Measurements from ENCODE around the gene APEH. TPM values are rescaled to one million over a fixed set of nuclear protein-coding genes. Genes with fewer than 3 reads are reported as not detected.

Gene APEH
- total RNA-seq, 1 experiment from 2014 or later, result 273 TPM

- Mint-ChIP-seq H3K4me3 (no peak overlapping the region), H3K27ac (no peak overlapping the region), H3K9me3 (no peaks in the 10 kb centered on the region), H3K27me3 (ENCODE audit: low read depth) (no peaks in the 10 kb centered on the region), H3K4me1 (no peaks in the 10 kb centered on the region), H3K36me3 (no peaks in the 10 kb centered on the region)
- ChIA-PET POLR2A (no interaction called here), CTCF (interaction anchor here (0.6 to 2.2 kb wide), 3 partner anchors 90 to 113 kb away, joined by 4 to 8 read pairs (median 6); no protein-coding TSS in a partner anchor)
- DNase-seq (ENCODE audit: low spot score) (no peak), ATAC-seq (no peak)
- no peak for TF ChIP-seq PRRX2 (CRISPR knock-in tag; IDR thresholded peaks at IDR 0.05)
- TF ChIP-seq NFATC4 (CRISPR knock-in tag; IDR thresholded peaks at IDR 0.05), result no peak
- TF ChIP-seq E2F5 (CRISPR knock-in tag; IDR thresholded peaks at IDR 0.05), result no peak
- no peak for TF ChIP-seq ZNF121 (CRISPR knock-in tag; IDR thresholded peaks at IDR 0.05)
- TF ChIP-seq E2F1 (CRISPR knock-in tag; IDR thresholded peaks at IDR 0.05), result no peak
- TF ChIP-seq ZNF263 (CRISPR knock-in tag; IDR thresholded peaks at IDR 0.05; ENCODE audit: low read depth), result no peak
- TF ChIP-seq MLX (CRISPR knock-in tag; IDR thresholded peaks at IDR 0.05), result no peak
- no peak for TF ChIP-seq JAZF1 (CRISPR knock-in tag; IDR thresholded peaks at IDR 0.05)
- no peak for TF ChIP-seq TEAD1 (CRISPR knock-in tag; IDR thresholded peaks at IDR 0.05)
These were observed 21.2 kb upstream of the APEH start for GRCh38 chr3:49652903-49653415.

- Mint-ChIP-seq H3K4me1 (no peaks in the 10 kb centered on the region), H3K27ac (peak overlapping the region; percentile 49; the same call in 1 of the 2 replicates), H3K4me3 (no peak overlapping the region), H3K36me3 (no peaks in the 10 kb centered on the region), H3K27me3 (ENCODE audit: low read depth) (no peaks in the 10 kb centered on the region), H3K9me3 (no peaks in the 10 kb centered on the region)
- POLR2A ChIA-PET, result no interaction called here
- ATAC-seq (no peak), DNase-seq (ENCODE audit: low spot score) (no peak)
- CTCF ChIA-PET, result interaction anchor here (1.5 to 2.2 kb wide), 2 partner anchors 91 to 114 kb away, joined by 4 to 8 read pairs; no protein-coding TSS in a partner anchor
- TF ChIP-seq ARID4B (CRISPR knock-in tag; IDR thresholded peaks at IDR 0.05; ENCODE audit: borderline replicate concordance) (no peak), TEAD4 (CRISPR knock-in tag; IDR thresholded peaks at IDR 0.05) (no peak), MXD4 (CRISPR knock-in tag; IDR thresholded peaks at IDR 0.05; ENCODE audit: borderline replicate concordance) (no peak), SP1 (CRISPR knock-in tag; conservative IDR thresholded peaks at IDR 0.05) (no peak), RORB (CRISPR knock-in tag; IDR thresholded peaks at IDR 0.05) (no peak), CTCF (IDR thresholded peaks at IDR 0.05) (no peak), USF2 (CRISPR knock-in tag; IDR thresholded peaks at IDR 0.05) (no peak), HMGXB4 (CRISPR knock-in tag; IDR thresholded peaks at IDR 0.05) (no peak), ETV6 (CRISPR knock-in tag; IDR thresholded peaks at IDR 0.05) (no peak), NR3C1 (CRISPR knock-in tag; conservative IDR thresholded peaks at IDR 0.05; ENCODE audit: low read depth) (no peak), ZNF281 (CRISPR knock-in tag; IDR thresholded peaks at IDR 0.05) (no peak)
These were observed 20.5 kb upstream of the APEH start for GRCh38 chr3:49653621-49654020.
